ENCODE data around the gene ITCH.
"Not testable (repeated sequence)": the region's sequence is repeated elsewhere in the genome, so short reads cannot be mapped to it uniquely, and the experiment has no call there.

ITCH gene

DNA sequence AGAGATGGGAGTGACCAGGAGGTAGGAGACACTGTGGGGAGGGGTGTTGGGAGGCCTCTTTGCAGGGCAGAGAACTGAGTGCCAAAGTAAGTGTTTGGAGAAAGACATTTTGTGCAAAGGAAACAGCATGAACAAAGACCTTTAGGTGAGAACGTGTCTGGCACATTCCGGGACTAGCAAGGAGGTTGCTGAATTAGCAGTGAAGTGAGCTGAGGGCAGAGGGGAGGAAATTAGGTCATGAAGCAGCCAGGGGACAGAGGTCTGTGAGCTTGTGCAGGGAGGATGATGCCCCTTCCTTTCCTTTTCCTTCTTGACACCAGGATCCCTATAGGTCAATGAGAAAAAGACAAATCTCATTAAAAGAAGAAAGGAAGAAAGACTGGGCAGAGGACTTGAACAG, 38.5 kb upstream of the ITCH start:
- no peak overlapping the region for H3K4me3 ChIP-seq (replicated peaks in 1 of 2; ENCODE audit: low read depth in 2 of 2, low read length in 2 of 2)
- no peak for DNase-seq (ENCODE audit: low read depth in 2 of 2)
- TF ChIP-seq, protein P1, sequence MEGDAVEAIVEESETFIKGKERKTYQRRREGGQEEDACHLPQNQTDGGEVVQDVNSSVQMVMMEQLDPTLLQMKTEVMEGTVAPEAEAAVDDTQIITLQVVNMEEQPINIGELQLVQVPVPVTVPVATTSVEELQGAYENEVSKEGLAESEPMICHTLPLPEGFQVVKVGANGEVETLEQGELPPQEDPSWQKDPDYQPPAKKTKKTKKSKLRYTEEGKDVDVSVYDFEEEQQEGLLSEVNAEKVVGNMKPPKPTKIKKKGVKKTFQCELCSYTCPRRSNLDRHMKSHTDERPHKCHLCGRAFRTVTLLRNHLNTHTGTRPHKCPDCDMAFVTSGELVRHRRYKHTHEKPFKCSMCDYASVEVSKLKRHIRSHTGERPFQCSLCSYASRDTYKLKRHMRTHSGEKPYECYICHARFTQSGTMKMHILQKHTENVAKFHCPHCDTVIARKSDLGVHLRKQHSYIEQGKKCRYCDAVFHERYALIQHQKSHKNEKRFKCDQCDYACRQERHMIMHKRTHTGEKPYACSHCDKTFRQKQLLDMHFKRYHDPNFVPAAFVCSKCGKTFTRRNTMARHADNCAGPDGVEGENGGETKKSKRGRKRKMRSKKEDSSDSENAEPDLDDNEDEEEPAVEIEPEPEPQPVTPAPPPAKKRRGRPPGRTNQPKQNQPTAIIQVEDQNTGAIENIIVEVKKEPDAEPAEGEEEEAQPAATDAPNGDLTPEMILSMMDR (IDR thresholded peaks at IDR 0.05; ENCODE audit: low read depth, low read length), result no peak

DNA sequence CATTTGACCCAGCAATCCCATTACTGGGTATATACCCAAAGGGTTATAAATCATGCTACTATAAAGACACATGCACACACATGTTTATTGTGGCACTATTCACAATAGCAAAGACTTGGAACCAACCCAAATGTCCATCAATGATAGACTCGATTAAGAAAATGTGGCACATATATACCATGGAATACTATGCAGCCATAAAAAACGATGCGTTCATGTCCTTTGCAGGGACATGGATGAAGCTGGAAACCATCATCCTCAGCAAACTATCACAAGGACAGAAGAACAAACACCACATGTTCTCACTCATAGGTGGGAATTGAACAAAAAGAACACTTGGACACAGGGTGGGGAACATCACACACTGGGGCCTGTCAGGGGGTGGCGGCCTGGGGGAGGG, 34.9 kb upstream of the ITCH start:
- H3K4me3 ChIP-seq (replicated peaks in 1 of 2; ENCODE audit: low read depth in 2 of 2, low read length in 2 of 2), result not testable (repeated sequence)

DNA sequence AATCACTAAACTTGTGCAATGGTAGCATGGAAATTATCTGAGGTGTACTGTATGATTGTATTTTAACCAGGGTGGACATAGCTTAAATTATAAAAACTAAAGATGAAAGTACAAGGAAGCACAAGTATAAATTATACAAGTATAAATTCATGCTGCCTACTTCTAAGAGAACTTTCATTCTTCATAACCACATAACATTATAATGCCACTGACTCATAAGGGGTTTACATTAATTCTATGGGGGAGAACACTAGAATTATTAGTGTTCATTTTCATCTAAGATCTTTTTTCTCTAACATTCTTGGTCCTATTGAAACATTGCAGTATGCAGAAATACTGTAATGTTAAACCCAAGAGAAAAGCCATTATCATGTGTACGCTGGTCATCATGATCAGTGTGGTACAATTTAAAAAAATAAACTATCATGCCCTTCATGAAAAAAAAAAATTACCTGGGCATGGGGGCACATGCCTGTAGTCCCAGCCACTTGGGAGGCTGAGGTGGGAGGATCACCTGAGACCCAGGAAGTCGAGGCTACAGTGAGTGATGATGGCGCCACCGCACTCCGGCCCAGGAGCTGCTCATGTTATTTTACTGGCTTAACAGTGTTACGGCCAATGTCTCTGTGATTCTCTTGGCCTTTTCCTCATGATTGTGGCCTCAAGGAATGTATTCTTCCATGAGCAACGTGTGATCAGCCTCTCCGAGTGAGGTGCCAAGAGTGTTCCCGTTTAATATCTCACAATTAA, 34.0 kb upstream of the ITCH start:
- DNase-seq (ENCODE audit: low read depth in 2 of 2), result no peak
- no peak overlapping the region for H3K4me3 ChIP-seq (replicated peaks in 1 of 2; ENCODE audit: low read depth in 2 of 2, low read length in 2 of 2)
- TF ChIP-seq, protein P1 (IDR thresholded peaks at IDR 0.05; ENCODE audit: low read depth, low read length), result no peak

More for the DNA sequence above, 34.9 kb upstream of the ITCH start:
- DNase-seq (ENCODE audit: low read depth in 2 of 2), result not testable (repeated sequence)

DNA sequence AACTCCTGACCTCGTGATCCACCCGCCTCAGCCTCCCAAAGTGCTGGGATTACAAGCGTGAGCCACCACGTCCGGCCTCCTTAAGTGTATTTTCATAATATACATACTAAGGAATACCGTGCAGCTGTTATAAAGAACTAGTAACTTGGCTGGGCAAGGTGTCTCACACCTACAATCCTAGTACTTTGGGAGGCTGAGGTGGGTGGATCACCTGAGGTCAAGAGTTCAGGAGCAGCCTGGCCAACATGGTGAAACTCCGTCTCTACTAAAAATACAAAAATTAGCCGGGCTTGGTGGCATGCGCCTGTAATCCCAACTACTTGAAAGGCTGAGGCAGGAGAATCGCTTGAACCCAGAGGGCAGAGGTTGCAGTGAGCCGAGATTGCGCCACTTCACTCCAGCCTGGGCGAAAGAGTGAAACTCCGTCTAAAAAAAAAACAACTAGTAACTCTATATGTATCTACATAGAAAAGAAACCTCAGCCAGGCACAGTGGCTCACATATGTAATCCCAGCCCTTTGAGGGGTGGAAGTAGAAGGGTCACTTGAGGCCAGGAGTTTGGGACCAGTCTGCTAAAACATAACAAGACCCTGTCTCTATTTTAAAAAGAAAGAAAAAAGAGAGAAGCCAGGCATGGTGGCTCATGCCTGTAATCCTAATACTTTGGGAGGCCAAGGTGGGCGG, 32.1 kb upstream of the ITCH start:
- H3K4me3 ChIP-seq (replicated peaks in 1 of 2; ENCODE audit: low read depth in 2 of 2, low read length in 2 of 2); DNase-seq (ENCODE audit: low read depth in 2 of 2): not testable (repeated sequence)

DNA sequence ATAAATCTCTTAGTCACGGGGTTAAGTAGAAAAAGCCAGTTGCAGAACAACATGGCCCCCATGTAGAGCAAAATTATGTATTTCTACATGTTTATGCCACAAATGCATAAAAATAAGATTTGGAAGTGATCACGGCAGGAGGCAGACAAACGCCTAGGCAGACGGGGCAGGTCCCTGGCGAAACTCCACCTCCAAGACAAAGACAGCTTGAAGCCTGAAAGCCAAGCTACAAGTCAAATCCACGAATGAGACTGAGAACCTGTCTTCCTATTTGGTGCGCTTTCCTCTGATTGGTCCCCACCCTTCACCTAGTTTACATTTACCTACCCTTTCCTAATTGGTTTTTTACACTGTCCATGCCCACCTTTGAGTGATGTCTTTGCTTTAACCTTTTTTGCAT, 31.2 kb upstream of the ITCH start:
- DNase-seq (ENCODE audit: low read depth in 2 of 2), result no peak
- no peak overlapping the region for H3K4me3 ChIP-seq (replicated peaks in 1 of 2; ENCODE audit: low read depth in 2 of 2, low read length in 2 of 2)
- TF ChIP-seq, protein P1 (IDR thresholded peaks at IDR 0.05; ENCODE audit: low read depth, low read length), result no peak

DNA sequence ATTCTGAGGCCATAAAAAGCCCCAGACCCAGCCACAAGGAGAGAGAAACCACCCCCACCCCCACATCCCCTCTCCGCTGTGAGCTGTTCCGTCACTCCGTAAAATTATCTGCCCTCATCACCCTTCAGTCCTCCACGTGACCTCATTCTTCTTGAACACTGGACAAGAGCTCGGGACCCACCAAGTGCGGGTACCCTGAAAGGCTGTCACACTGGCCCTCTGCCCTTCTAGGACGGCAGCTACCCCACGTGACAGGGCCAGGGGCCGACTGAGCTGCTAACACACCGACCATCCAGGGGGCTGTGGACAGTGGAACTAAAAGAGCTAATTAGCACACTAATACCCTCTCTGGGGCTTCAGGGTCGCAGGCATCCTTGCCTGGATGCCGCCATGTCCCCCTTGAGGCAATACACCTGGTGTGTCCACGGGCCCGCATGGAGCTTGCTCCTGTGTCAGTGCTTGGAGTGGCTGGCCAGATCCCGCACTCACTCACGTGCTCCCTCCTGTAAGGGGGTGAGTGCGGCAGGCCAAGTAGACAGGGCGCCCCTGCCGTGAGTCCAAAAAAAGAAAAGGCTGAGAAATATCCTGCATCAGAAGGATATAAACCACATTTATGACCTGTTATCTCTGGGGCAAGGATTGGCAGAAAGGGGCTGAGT, 30.7 kb upstream of the ITCH start:
- TF ChIP-seq, protein P1 (IDR thresholded peaks at IDR 0.05; ENCODE audit: low read depth, low read length), result no peak
- DNase-seq (ENCODE audit: low read depth in 2 of 2), result no peak
- no peak overlapping the region for H3K4me3 ChIP-seq (replicated peaks in 1 of 2; ENCODE audit: low read depth in 2 of 2, low read length in 2 of 2)

DNA sequence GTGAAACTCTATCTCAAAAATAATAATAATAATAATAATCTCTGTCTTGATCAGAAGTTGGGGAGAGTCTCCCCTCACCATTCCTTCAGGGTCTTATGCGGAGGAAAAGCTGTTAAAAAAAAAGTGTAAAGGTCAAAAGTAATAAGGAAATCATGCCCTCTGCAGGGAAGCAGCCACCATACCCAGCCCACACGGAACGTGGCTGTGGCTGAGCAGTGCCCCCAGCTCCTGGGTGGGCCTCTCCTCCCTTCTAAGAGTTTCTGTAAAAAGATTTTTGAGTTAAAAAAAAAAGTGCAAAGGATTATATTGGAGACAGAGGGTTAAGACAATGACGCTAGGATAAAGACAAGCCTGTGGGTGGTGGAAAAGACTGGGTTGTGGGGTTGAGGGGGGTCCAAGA, 29.3 kb upstream of the ITCH start:
- no peak for DNase-seq (ENCODE audit: low read depth in 2 of 2)
- TF ChIP-seq, protein P1 (IDR thresholded peaks at IDR 0.05; ENCODE audit: low read depth, low read length), result no peak
- H3K4me3 ChIP-seq (replicated peaks in 1 of 2; ENCODE audit: low read depth in 2 of 2, low read length in 2 of 2), result no peak overlapping the region

Data from cardiac fibroblast (primary cell).